ENCODE measurements around the gene YAF2. TPM values are rescaled to one million over a fixed set of nuclear protein-coding genes. Genes with fewer than 3 reads are reported as not detected.

YAF2 gene
- total RNA-seq, 2 experiments from 2014 or later, result 34.0 to 36.8 TPM

GRCh38 chr12:42145197-42145549 is 92.9 kb downstream of the YAF2 start:
- Mint-ChIP-seq H3K9me3 (no peaks in the 10 kb centered on the region), H3K36me3 (ENCODE audit: low read depth) (no peaks in the 10 kb centered on the region), H3K27me3 (peaks cover 2% of the 10 kb centered on the region), H3K4me3 (peak overlapping the region; percentile 79), H3K4me1 (peaks cover 38% of the 10 kb centered on the region), H3K27ac (peak overlapping the region; percentile 76)
- ChIA-PET CTCF (interaction anchor here (0.8 to 2.4 kb wide), 4 partner anchors 10 to 25 kb away, joined by 3 to 8 read pairs (median 4); no protein-coding TSS in a partner anchor), POLR2A (no interaction called here)
- DNase-seq, result peak; percentile 10

- CTCF ChIA-PET, result interaction anchor here (0.8 to 2.4 kb wide), 4 partner anchors 10 to 25 kb away, joined by 3 to 8 read pairs (median 4); no protein-coding TSS in a partner anchor
- Mint-ChIP-seq H3K4me3 (peak within 1 kb of the TSS; percentile 90), H3K27me3 (peaks cover 2% of the 10 kb centered on the region)
Measured at GRCh38 chr12:42144408-42145196, 93.4 kb downstream of the YAF2 start, which contains the start of gene GXYLT1. Gene GXYLT1 (minus strand): TSS chr12:42144874. CDS start chr12:42144646, 228 bp downstream.

GRCh38 chr12:42144158-42144407 is 94.0 kb downstream of the YAF2 start:
- Mint-ChIP-seq H3K4me3 (peak overlapping the region; percentile 90), H3K27me3 (peaks cover 2% of the 10 kb centered on the region), H3K27ac (peak overlapping the region; percentile 86), H3K9me3 (no peaks in the 10 kb centered on the region), H3K36me3 (ENCODE audit: low read depth) (no peaks in the 10 kb centered on the region), H3K4me1 (peaks cover 39% of the 10 kb centered on the region)
- CTCF ChIA-PET, result no interaction called here
- POLR2A ChIA-PET, result no interaction called here
- no peak for DNase-seq

More at GRCh38 chr12:42144408-42145196, 93.4 kb downstream of the YAF2 start, which contains the start of gene GXYLT1:
- H3K36me3 Mint-ChIP-seq (ENCODE audit: low read depth), result no peaks in the 10 kb centered on the region
- peak; percentile 75 for DNase-seq
- H3K27ac Mint-ChIP-seq, result peak within 1 kb of the TSS; percentile 86
- H3K4me1 Mint-ChIP-seq, result peaks cover 39% of the 10 kb centered on the region
- H3K9me3 Mint-ChIP-seq, result no peaks in the 10 kb centered on the region
- POLR2A ChIA-PET, result no interaction called here

GRCh38 chr12:42143452-42144157 is 94.4 kb downstream of the YAF2 start:
- Mint-ChIP-seq H3K9me3 (no peaks in the 10 kb centered on the region), H3K27me3 (peaks cover 2% of the 10 kb centered on the region), H3K4me1 (peaks cover 39% of the 10 kb centered on the region), H3K4me3 (peak overlapping the region; percentile 90), H3K27ac (peak overlapping the region; percentile 86), H3K36me3 (ENCODE audit: low read depth) (no peaks in the 10 kb centered on the region)
- peak; percentile 8 for DNase-seq
- CTCF ChIA-PET, result no interaction called here
- POLR2A ChIA-PET, result no interaction called here

GRCh38 chr12:42141981-42142606 is 96.0 kb downstream of the YAF2 start:
- no peak for DNase-seq
- ChIA-PET CTCF (interaction anchor here (0.7 kb wide), 1 partner anchor 235 kb away, joined by 4 read pairs; no protein-coding TSS in a partner anchor), POLR2A (no interaction called here)
- peaks cover 2% of the 10 kb centered on the region for H3K27me3 Mint-ChIP-seq
- H3K36me3 Mint-ChIP-seq (ENCODE audit: low read depth), result no peaks in the 10 kb centered on the region
- H3K27ac Mint-ChIP-seq, result no peak overlapping the region
- peaks cover 39% of the 10 kb centered on the region for H3K4me1 Mint-ChIP-seq
- H3K9me3 Mint-ChIP-seq, result no peaks in the 10 kb centered on the region
- H3K4me3 Mint-ChIP-seq, result no peak overlapping the region

- no peak for DNase-seq
- no peaks in the 10 kb centered on the region for H3K27me3 Mint-ChIP-seq
Measured at GRCh38 chr12:42140901-42141300, 97.1 kb downstream of the YAF2 start.

GRCh38 chr12:42135259-42135814 is 102.7 kb downstream of the YAF2 start:
- H3K4me3 Mint-ChIP-seq, result no peak overlapping the region
- H3K9me3 Mint-ChIP-seq, result no peaks in the 10 kb centered on the region
- no peaks in the 10 kb centered on the region for H3K27me3 Mint-ChIP-seq
- POLR2A ChIA-PET, result no interaction called here
- H3K4me1 Mint-ChIP-seq, result peaks cover 2% of the 10 kb centered on the region
- DNase-seq, result no peak
- H3K36me3 Mint-ChIP-seq (ENCODE audit: low read depth), result peaks cover 2% of the 10 kb centered on the region
- CTCF ChIA-PET, result no interaction called here
- H3K27ac Mint-ChIP-seq, result no peak overlapping the region

More at GRCh38 chr12:42140901-42141300, 97.1 kb downstream of the YAF2 start:
- ChIA-PET CTCF (interaction anchor here (0.7 to 1.0 kb wide), 2 partner anchors 22 to 167 kb away, joined by 3 read pairs; no protein-coding TSS in a partner anchor), POLR2A (no interaction called here)
- Mint-ChIP-seq H3K4me1 (peaks cover 36% of the 10 kb centered on the region), H3K9me3 (no peaks in the 10 kb centered on the region), H3K4me3 (no peak overlapping the region), H3K36me3 (ENCODE audit: low read depth) (no peaks in the 10 kb centered on the region), H3K27ac (no peak overlapping the region)

GRCh38 chr12:42130672-42131402 is 107.2 kb downstream of the YAF2 start:
- ChIA-PET CTCF (interaction anchor here (0.6 to 1.6 kb wide), 3 partner anchors 14 to 44 kb away, joined by 3 to 4 read pairs (median 3); partner anchors contain the start of gene GXYLT1), POLR2A (no interaction called here)
- Mint-ChIP-seq H3K36me3 (ENCODE audit: low read depth) (peaks cover 2% of the 10 kb centered on the region), H3K27me3 (no peaks in the 10 kb centered on the region), H3K4me3 (no peak overlapping the region), H3K4me1 (peaks cover 2% of the 10 kb centered on the region), H3K9me3 (no peaks in the 10 kb centered on the region), H3K27ac (no peak overlapping the region)
- no peak for DNase-seq

- Mint-ChIP-seq H3K4me3 (no peak overlapping the region), H3K27ac (no peak overlapping the region), H3K36me3 (ENCODE audit: low read depth) (peaks cover 2% of the 10 kb centered on the region), H3K27me3 (no peaks in the 10 kb centered on the region), H3K4me1 (peaks cover 2% of the 10 kb centered on the region), H3K9me3 (no peaks in the 10 kb centered on the region)
- DNase-seq, result peak; percentile 27
- CTCF ChIA-PET, result no interaction called here
- POLR2A ChIA-PET, result no interaction called here
Measured at GRCh38 chr12:42129595-42130204, 108.3 kb downstream of the YAF2 start.

GRCh38 chr12:42128888-42129287 is 109.2 kb downstream of the YAF2 start:
- ChIA-PET POLR2A (no interaction called here), CTCF (no interaction called here)
- no peaks in the 10 kb centered on the region for H3K36me3 Mint-ChIP-seq (ENCODE audit: low read depth)
- H3K27me3 Mint-ChIP-seq, result no peaks in the 10 kb centered on the region
- H3K4me3 Mint-ChIP-seq, result no peak overlapping the region
- H3K27ac Mint-ChIP-seq, result no peak overlapping the region
- DNase-seq, result no peak
- H3K9me3 Mint-ChIP-seq, result no peaks in the 10 kb centered on the region
- peaks cover 2% of the 10 kb centered on the region for H3K4me1 Mint-ChIP-seq

GRCh38 chr12:42128327-42128726 is 109.7 kb downstream of the YAF2 start:
- Mint-ChIP-seq H3K4me3 (no peak overlapping the region), H3K27me3 (no peaks in the 10 kb centered on the region), H3K4me1 (peaks cover 2% of the 10 kb centered on the region), H3K36me3 (ENCODE audit: low read depth) (no peaks in the 10 kb centered on the region), H3K9me3 (no peaks in the 10 kb centered on the region), H3K27ac (no peak overlapping the region)
- ChIA-PET POLR2A (no interaction called here), CTCF (no interaction called here)
- no peak for DNase-seq

- Mint-ChIP-seq H3K4me3 (no peak overlapping the region), H3K9me3 (no peaks in the 10 kb centered on the region), H3K27ac (no peak overlapping the region), H3K27me3 (no peaks in the 10 kb centered on the region), H3K4me1 (peaks cover 2% of the 10 kb centered on the region), H3K36me3 (ENCODE audit: low read depth) (peaks cover 3% of the 10 kb centered on the region)
- no peak for DNase-seq
- ChIA-PET CTCF (interaction anchor here (0.6 kb wide), 1 partner anchor 52 kb away, joined by 4 read pairs; no protein-coding TSS in a partner anchor), POLR2A (no interaction called here)
Measured at GRCh38 chr12:42126963-42127362, 111.1 kb downstream of the YAF2 start.
